HL-60 (cell line): Measurements from ENCODE around the gene EFCAB8.

ENCODE experiments used
- DNase-seq, 2 experiments: peaks; one replicate each; pipeline ENCODE4 v3.0.0-alpha.2; 2010 to 2020; ENCODE audit warnings: low read depth in 1 of 2, low spot score in 1 of 2
- H3K27ac ChIP-seq: fragments of 250-450 bp; sonication (Bioruptor Pico); replicated peaks from 2 replicates; pipeline ENCODE4 v1.5.1; 2020; ENCODE audit warnings: mild to moderate bottlenecking, moderate library complexity
- H3K27me3 ChIP-seq: fragments of 250-450 bp; sonication (Bioruptor Pico); 2 replicates; pipeline ENCODE4 v1.5.1; 2021; ENCODE audit warnings: mild to moderate bottlenecking, moderate library complexity; ENCODE audit not compliant: insufficient read depth, poor library complexity, severe bottlenecking
- H3K4me3 ChIP-seq: replicated peaks from 2 replicates; pipeline ENCODE4 v1.5.1; 2011; ENCODE audit warnings: mild to moderate bottlenecking, control low read depth, low read length; ENCODE audit not compliant: insufficient read depth
- CTCF ChIP-seq: IDR thresholded peaks from one replicate; pipeline ENCODE4 v1.5.1; 2011; ENCODE audit warnings: low read length, control low read depth, inconsistent platforms; ENCODE audit not compliant: insufficient read depth
- GABPA ChIP-seq: IDR thresholded peaks from 2 replicates; pipeline ENCODE4 v1.6.1; 2012; ENCODE audit warnings: low read depth
- POLR2AphosphoS5 ChIP-seq: IDR thresholded peaks from 2 replicates; pipeline ENCODE4 v1.6.1; 2012; ENCODE audit warnings: low read depth
- REST ChIP-seq: IDR thresholded peaks from 2 replicates; pipeline ENCODE4 v1.6.1; 2012; ENCODE audit warnings: low read depth; ENCODE audit not compliant: insufficient replicate concordance
- SPI1 ChIP-seq: IDR thresholded peaks from 2 replicates; pipeline ENCODE4 v1.6.1; 2012; ENCODE audit warnings: low read depth, mild to moderate bottlenecking, borderline replicate concordance

Gene EFCAB8

GRCh38 chr20:32896521-32897280 is 38.0 kb downstream of the EFCAB8 start:
- no peak overlapping the region for H3K4me3 ChIP-seq
- H3K27me3 ChIP-seq = no peaks in the 10 kb centered on the region
- TF ChIP-seq POLR2AphosphoS5 (no peak), REST (no peak), CTCF (no peak), GABPA (no peak), SPI1 (no peak)
- no peak overlapping the region for H3K27ac ChIP-seq
- no peak for DNase-seq

DNA sequence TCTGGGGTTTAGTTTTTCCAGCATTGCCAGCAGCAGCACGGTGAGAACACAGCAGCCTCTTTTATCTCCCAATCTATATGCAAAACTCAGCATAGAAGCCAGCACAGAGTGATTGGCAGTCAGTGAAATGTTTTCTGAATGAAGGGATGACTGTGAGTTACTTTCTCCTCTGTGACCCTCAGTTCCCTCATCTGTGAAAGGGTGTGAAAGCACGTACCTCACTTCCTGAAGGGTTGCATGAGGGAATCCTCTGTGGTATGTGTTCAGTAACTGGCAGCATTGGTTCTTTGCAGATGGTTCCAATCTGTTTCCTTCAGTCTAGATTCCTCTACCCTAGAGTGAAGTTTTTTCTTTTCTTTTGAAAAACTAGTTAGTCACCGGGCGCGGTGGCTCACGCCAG is 40.0 kb downstream of the EFCAB8 start:
- TF ChIP-seq REST (no peak), GABPA (no peak), SPI1 (no peak), POLR2AphosphoS5 (no peak), CTCF (no peak)
- no peak for DNase-seq
- no peak overlapping the region for H3K4me3 ChIP-seq
- no peak overlapping the region for H3K27ac ChIP-seq
- no peaks in the 10 kb centered on the region for H3K27me3 ChIP-seq

DNA sequence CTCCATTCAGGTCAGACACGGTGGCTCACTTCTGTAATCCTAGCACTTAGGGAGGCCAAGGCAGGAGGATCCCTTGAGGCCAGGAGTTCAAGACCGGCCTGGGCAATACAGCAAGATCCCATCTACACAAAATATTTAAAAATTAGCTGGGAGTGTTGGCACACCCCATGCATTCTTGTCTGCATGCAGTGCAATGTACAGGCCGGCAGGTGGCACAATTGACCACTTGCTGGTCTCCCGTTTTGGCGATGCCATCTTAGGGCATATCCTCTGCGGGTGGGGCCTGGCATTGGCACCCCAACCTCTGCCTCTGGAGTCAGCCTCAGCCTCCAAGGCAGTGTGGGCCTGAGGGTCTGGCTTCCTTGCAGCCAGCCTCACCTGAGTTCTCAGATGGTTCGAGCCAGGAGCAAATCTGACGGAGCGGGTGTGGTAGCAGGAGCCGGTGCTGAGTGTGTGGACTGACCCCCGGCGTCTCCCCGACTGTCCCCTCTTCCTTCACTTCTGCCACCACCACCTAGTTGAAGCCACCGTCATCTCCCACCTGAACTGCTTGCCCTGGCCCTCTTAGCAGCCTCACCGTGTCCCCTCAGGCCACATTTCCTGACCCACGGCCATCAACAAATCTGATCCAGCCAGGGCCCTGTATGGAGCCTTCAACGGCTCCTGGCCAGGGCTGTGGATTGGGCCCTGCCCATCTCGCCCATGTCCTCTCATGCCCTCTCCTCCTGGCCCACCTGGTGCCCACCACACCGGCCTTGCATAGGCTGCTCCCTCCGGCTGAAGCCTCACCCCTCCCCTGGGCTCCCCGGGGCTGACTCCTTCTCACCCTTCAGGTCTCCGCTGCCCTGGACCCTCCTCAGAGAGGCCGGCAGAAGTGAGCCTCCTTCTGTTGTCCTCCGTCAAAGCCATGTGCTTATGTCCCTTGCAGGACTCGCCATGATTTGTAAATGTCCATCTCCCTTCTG is 44.0 kb downstream of the EFCAB8 start:
- Histone ChIP-seq H3K4me3 (no peak overlapping the region), H3K27ac (no peak overlapping the region), H3K27me3 (no peaks in the 10 kb centered on the region)
- TF ChIP-seq SPI1 = no peak
- TF ChIP-seq CTCF = peak; percentile 89
- DNase-seq = peak in 1 of 2 experiments; percentile 67
